Posterior vena cava (tissue), 2 donors: Measurements from ENCODE around the gene CD24. TPM values are rescaled to one million over a fixed set of nuclear protein-coding genes. Genes with fewer than 3 reads are reported as not detected.

Experiments used
- total RNA-seq, 2 donors: library from RNA; stranded (reverse); fragmentation: NEBNext Ultra II Directional; extraction: Animal tissue kit (Norgen Biotek cat#: 25700); gene quantifications; one replicate each; pipeline ENCODE4 v1.2.1, GENCODE V29; 2021
- donor health status: DM: yes; HTN: yes; CAD: no.
- donor health status: DM: yes; HTN: yes; CAD: no.

CD24 gene
- total RNA-seq, 2 donors from 2014 or later, result 3.0 to 7.1 TPM

Other genes starting within 250 kb of the CD24 start
- gene MTRES1, start 53.5 kb upstream of the CD24 start, total RNA-seq, result 10 to 100 TPM; 12.8 to 16.0 TPM
- 1 to 10 TPM; 1.5 to 1.8 TPM for gene BEND3, start 140.8 kb upstream of the CD24 start, total RNA-seq